GM19438 (cell line): Measurements from ENCODE around the gene ZNF507.
"Not testable (repeated sequence)": the region's sequence is repeated elsewhere in the genome, so short reads cannot be mapped to it uniquely, and the experiment has no call there.

Source experiments
- ATAC-seq: cut with Tn5 transposase; IDR thresholded peaks from one replicate; pipeline ENCODE4 v1.9.1; 2021; ENCODE audit warnings: low read depth; ENCODE audit not compliant: unreplicated experiment

ZNF507 gene

GRCh38 chr19:32406161-32407003 is 61.0 kb downstream of the ZNF507 start:
- no peak for ATAC-seq

GRCh38 chr19:32407004-32407992 is 61.9 kb downstream of the ZNF507 start:
- ATAC-seq = no peak

- ATAC-seq = no peak
Observed at GRCh38 chr19:32415246-32415645, 69.8 kb downstream of the ZNF507 start.

- no peak for ATAC-seq
Observed at GRCh38 chr19:32415669-32416068, 70.3 kb downstream of the ZNF507 start.

GRCh38 chr19:32416749-32417456 is 71.5 kb downstream of the ZNF507 start:
- no peak for ATAC-seq

DNA sequence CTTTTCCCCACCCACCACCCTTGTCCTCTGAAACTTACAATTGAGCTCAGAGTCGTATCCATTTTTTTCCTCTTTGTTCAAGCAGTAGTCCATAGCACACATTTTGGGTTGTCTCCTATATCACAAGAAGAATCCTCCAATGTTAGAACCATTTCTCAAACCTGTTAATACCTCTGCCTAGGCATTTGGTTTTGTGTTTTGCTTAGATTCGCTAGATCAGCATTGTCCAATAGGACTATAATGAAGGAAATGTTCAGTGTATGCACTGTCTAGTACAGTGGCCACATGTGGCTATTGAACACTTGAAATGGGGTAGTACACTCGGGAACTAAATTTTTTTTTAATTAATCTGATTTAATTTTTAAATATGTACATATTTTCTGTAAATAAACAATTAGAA is 72.7 kb downstream of the ZNF507 start:
- ATAC-seq = no peak

- no peak for ATAC-seq
Observed at GRCh38 chr19:32421589-32422361, 76.4 kb downstream of the ZNF507 start.

GRCh38 chr19:32422435-32422834 is 77.0 kb downstream of the ZNF507 start:
- no peak for ATAC-seq

DNA sequence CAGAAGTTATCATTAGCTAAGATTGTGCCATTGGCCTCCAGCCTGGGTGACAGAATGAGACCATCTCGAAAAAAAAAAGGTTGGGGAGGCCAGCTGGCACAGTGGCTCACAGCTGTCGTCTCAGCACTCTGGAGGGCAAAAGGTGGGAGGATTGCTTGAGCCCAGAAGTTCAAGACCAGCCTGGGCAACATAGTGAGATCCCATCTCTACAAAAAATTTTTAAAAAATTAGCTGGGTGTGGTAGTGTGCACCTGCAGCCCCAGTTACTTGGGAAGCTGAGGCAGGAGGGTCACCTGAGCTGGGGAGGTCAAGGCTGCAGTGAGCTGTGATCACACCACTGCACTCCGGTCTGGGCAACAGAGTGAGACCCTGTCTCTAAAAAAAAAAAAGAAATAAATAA is 78.5 kb downstream of the ZNF507 start:
- not testable (repeated sequence) for ATAC-seq

DNA sequence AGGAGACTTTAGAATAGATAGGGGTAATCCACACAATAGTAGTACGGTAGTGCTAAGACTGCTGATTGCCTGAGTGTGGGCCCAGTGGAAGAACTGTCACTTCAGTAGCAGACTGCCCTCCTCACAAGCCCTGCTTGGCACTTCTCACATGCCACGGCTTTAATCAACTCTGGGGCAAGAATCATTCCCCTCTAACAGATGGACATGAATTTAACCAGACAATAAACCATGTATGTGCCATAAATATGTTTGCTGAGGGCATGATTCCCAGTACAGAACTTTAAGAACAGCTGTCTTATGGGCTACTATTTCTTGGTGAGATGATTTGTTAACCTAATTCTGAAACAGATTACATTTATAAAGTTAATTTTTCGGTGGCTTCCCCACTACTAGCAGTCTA is 82.1 kb downstream of the ZNF507 start:
- ATAC-seq = no peak

DNA sequence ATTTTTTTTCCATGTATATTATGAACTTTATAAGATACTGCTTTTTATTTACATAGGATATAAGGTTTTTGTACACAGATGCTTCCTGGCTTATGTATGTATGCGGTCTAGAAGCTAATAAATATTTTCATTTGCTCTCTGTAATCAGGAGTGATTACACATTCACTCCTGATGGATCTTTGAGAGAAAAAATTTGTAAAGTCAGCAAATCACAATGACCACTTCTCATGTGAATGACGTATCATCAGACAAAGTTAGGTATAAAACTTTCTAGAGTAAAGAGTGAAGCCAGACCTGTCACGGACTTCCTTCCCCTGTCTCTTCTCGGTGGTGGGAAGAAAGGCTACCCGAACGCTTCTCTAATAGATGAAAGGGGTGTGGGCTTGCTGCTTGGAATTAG is 91.3 kb downstream of the ZNF507 start:
- ATAC-seq = no peak

- ATAC-seq = no peak
Observed at GRCh38 chr19:32437096-32437495, 91.7 kb downstream of the ZNF507 start.
